ENCODE results near the gene PNPLA3.

- TF ChIP-seq CTCF (IDR thresholded peaks at IDR 0.05) (no peak), POLR2A (IDR thresholded peaks at IDR 0.05) (no peak)
These were observed 22.7 kb downstream of the PNPLA3 start for GRCh38 chr22:43946384-43946667.

Measured in testis (tissue), 2 donors.